Esophagus squamous epithelium (tissue), 4 donors: Measurements from ENCODE around the gene KRTAP12-1.

Experiments
- POLR2A ChIP-seq, 4 donors: fragments of 450-650 bp; IDR thresholded peaks; one replicate each; pipeline ENCODE4 v1.6.1; 2017; ENCODE audit warnings: antibody characterized with exemption in 4 of 4, mild to moderate bottlenecking in 4 of 4, moderate library complexity in 3 of 4
- TF ChIP-seq, protein P1 (sequence below), 6 experiments: fragments of 450-650 bp in 4 of 6; fragments of 200-600 bp in 2 of 6; sonication (generic) in 2 of 6; IDR thresholded peaks; one replicate each; pipeline ENCODE4 v1.5.1; 2016 to 2019; ENCODE audit warnings: antibody characterized with exemption in 6 of 6, mild to moderate bottlenecking in 4 of 6, moderate library complexity in 4 of 6

- TF ChIP-seq, protein P1, sequence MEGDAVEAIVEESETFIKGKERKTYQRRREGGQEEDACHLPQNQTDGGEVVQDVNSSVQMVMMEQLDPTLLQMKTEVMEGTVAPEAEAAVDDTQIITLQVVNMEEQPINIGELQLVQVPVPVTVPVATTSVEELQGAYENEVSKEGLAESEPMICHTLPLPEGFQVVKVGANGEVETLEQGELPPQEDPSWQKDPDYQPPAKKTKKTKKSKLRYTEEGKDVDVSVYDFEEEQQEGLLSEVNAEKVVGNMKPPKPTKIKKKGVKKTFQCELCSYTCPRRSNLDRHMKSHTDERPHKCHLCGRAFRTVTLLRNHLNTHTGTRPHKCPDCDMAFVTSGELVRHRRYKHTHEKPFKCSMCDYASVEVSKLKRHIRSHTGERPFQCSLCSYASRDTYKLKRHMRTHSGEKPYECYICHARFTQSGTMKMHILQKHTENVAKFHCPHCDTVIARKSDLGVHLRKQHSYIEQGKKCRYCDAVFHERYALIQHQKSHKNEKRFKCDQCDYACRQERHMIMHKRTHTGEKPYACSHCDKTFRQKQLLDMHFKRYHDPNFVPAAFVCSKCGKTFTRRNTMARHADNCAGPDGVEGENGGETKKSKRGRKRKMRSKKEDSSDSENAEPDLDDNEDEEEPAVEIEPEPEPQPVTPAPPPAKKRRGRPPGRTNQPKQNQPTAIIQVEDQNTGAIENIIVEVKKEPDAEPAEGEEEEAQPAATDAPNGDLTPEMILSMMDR (IDR thresholded peaks at IDR 0.05), result no peak
- no peak for TF ChIP-seq POLR2A (IDR thresholded peaks at IDR 0.05)
Measured at GRCh38 chr21:44637018-44637850, 44.7 kb downstream of the KRTAP12-1 start, which contains the start of gene KRTAP10-10.
